Large intestine (tissue), 3 donors: Measurements from ENCODE around the gene SYTL2. TPM values are rescaled to one million over a fixed set of nuclear protein-coding genes. Genes with fewer than 3 reads are reported as not detected.
"Not testable (repeated sequence)": the region's sequence is repeated elsewhere in the genome, so short reads cannot be mapped to it uniquely, and the experiment has no call there.

Experiments
- DNase-seq, 2 donors: peaks; one replicate each; pipeline versions ENCODE4 v3.0.0 to v3.0.0-alpha.2; 2013
- H3K27ac ChIP-seq: one replicate; pipeline ENCODE4 v1.5.1; 2013; ENCODE audit warnings: low read length
- H3K27me3 ChIP-seq: 2 replicates; pipeline ENCODE4 v1.6.1; 2013; ENCODE audit warnings: low read length; ENCODE audit not compliant: control insufficient read depth, insufficient read depth
- H3K36me3 ChIP-seq: 2 replicates; pipeline ENCODE4 v1.6.1; 2013; ENCODE audit warnings: low read length; ENCODE audit not compliant: control insufficient read depth, insufficient read depth
- H3K4me1 ChIP-seq: one replicate; pipeline ENCODE4 v1.6.1; 2013; ENCODE audit warnings: low read length; ENCODE audit not compliant: control insufficient read depth, insufficient read depth
- H3K4me3 ChIP-seq: one replicate; pipeline ENCODE4 v1.5.1; 2013; ENCODE audit warnings: low read length
- H3K9me3 ChIP-seq: one replicate; pipeline ENCODE4 v1.6.1; 2013; ENCODE audit warnings: mild to moderate bottlenecking, low read depth, low read length, moderate library complexity; ENCODE audit not compliant: control insufficient read depth
- WGBS: methylation state at CpG from one replicate; pipeline ENCODE4 v1.1.5; 2013; ENCODE audit warnings: low lambda C conversion rate; ENCODE audit not compliant: insufficient coverage; 5-methylcytosine and 5-hydroxymethylcytosine counted together
- polyA plus RNA-seq: library from polyadenylated mRNA; unstranded; fragments of 120-200 nt; gene quantifications from one replicate; pipeline ENCODE4 v1.2.1, GENCODE V29; 2013

SYTL2 gene
- polyA plus RNA-seq, 1 donor: 40.9 TPM

GRCh38 chr11:85658180-85658579 lies 152.8 kb downstream of the SYTL2 start:
- no CpG with 5 or more reads among the region's 1 CpG for WGBS
- no peak overlapping the region for H3K4me3 ChIP-seq
- no peak overlapping the region for H3K27ac ChIP-seq
- H3K36me3 ChIP-seq: peaks cover 31% of the 10 kb centered on the region
- no peaks in the 10 kb centered on the region for H3K9me3 ChIP-seq
- H3K4me1 ChIP-seq: peaks cover 6% of the 10 kb centered on the region
- no peak for DNase-seq
- H3K27me3 ChIP-seq: no peaks in the 10 kb centered on the region

- WGBS: no CpG with 5 or more reads among the region's 1 CpG
- no peak overlapping the region for H3K27ac ChIP-seq
- H3K9me3 ChIP-seq: no peaks in the 10 kb centered on the region
- no peak for DNase-seq
- H3K4me3 ChIP-seq: no peak overlapping the region
- H3K36me3 ChIP-seq: peaks cover 26% of the 10 kb centered on the region
- H3K27me3 ChIP-seq: no peaks in the 10 kb centered on the region
- peaks cover 6% of the 10 kb centered on the region for H3K4me1 ChIP-seq
Observed at GRCh38 chr11:85656777-85657176, 154.2 kb downstream of the SYTL2 start.

GRCh38 chr11:85654343-85654742 lies 156.6 kb downstream of the SYTL2 start:
- H3K4me3 ChIP-seq, H3K4me1 ChIP-seq, H3K9me3 ChIP-seq, H3K27ac ChIP-seq, H3K27me3 ChIP-seq, DNase-seq: not testable (repeated sequence)
- peaks cover 24% of the 10 kb centered on the region for H3K36me3 ChIP-seq
- no CpG with 5 or more reads among the region's 4 CpGs for WGBS

GRCh38 chr11:85652786-85653447 lies 158.0 kb downstream of the SYTL2 start:
- 80% methylated on average over 1 of the region's 3 CpGs for WGBS
- no peak overlapping the region for H3K4me3 ChIP-seq
- no peaks in the 10 kb centered on the region for H3K9me3 ChIP-seq
- no peak for DNase-seq
- peaks cover 6% of the 10 kb centered on the region for H3K4me1 ChIP-seq
- peaks cover 24% of the 10 kb centered on the region for H3K36me3 ChIP-seq
- H3K27me3 ChIP-seq: no peaks in the 10 kb centered on the region
- no peak overlapping the region for H3K27ac ChIP-seq

GRCh38 chr11:85651118-85651517 lies 159.8 kb downstream of the SYTL2 start:
- no peak overlapping the region for H3K4me3 ChIP-seq
- no peaks in the 10 kb centered on the region for H3K27me3 ChIP-seq
- H3K4me1 ChIP-seq: peaks cover 8% of the 10 kb centered on the region
- DNase-seq: no peak
- peaks cover 12% of the 10 kb centered on the region for H3K36me3 ChIP-seq
- no peak overlapping the region for H3K27ac ChIP-seq
- 80% methylated on average over 1 of the region's 1 CpG for WGBS
- no peaks in the 10 kb centered on the region for H3K9me3 ChIP-seq

GRCh38 chr11:85647604-85648299 lies 163.2 kb downstream of the SYTL2 start, which contains the start of gene TMEM126A:
Gene TMEM126A (plus strand): TSS chr11:85647967. CDS start chr11:85650256, 2,289 bp downstream.
- H3K9me3 ChIP-seq: no peaks in the 10 kb centered on the region
- H3K27ac ChIP-seq: peak within 1 kb of the TSS; percentile 86
- H3K4me3 ChIP-seq: peak within 1 kb of the TSS; percentile 71
- peak; percentile 88 to 96 for DNase-seq
- H3K27me3 ChIP-seq: no peaks in the 10 kb centered on the region
- no CpG with 5 or more reads among the region's 33 CpGs for WGBS
- H3K4me1 ChIP-seq: peaks cover 29% of the 10 kb centered on the region
- H3K36me3 ChIP-seq: peaks cover 5% of the 10 kb centered on the region

GRCh38 chr11:85647078-85647477 lies 163.9 kb downstream of the SYTL2 start:
- no peaks in the 10 kb centered on the region for H3K9me3 ChIP-seq
- DNase-seq: peak; percentile 36 to 72
- peaks cover 29% of the 10 kb centered on the region for H3K4me1 ChIP-seq
- H3K27ac ChIP-seq: peak overlapping the region; percentile 86
- H3K36me3 ChIP-seq: peaks cover 5% of the 10 kb centered on the region
- WGBS: no CpG with 5 or more reads among the region's 2 CpGs
- peak overlapping the region; percentile 71 for H3K4me3 ChIP-seq
- no peaks in the 10 kb centered on the region for H3K27me3 ChIP-seq

Other genes starting within 250 kb of the SYTL2 start
- gene DLG2, start 183.8 kb downstream of the SYTL2 start, polyA plus RNA-seq: 8.1 TPM
- 78.4 TPM for gene TMEM126B, start 182.5 kb downstream of the SYTL2 start, polyA plus RNA-seq
- 48.6 TPM for gene TMEM126A, start 163.2 kb downstream of the SYTL2 start, polyA plus RNA-seq
- gene CREBZF, start 146.0 kb downstream of the SYTL2 start, polyA plus RNA-seq: 88.5 TPM
- gene CCDC89, start 124.9 kb downstream of the SYTL2 start, polyA plus RNA-seq: 0.94 TPM
- 0.04 TPM for gene CCDC83, start 44.2 kb upstream of the SYTL2 start, polyA plus RNA-seq